NCI-H1092 (cell line): Measurements from ENCODE around the gene ADM5.
"Not testable (repeated sequence)": the region's sequence is repeated elsewhere in the genome, so short reads cannot be mapped to it uniquely, and the experiment has no call there.

Source experiments
- DNase-seq: peaks from one replicate; lab custom pipeline; 2025; lab: John Stamatoyannopoulos, UW

The ADM5 gene

DNA sequence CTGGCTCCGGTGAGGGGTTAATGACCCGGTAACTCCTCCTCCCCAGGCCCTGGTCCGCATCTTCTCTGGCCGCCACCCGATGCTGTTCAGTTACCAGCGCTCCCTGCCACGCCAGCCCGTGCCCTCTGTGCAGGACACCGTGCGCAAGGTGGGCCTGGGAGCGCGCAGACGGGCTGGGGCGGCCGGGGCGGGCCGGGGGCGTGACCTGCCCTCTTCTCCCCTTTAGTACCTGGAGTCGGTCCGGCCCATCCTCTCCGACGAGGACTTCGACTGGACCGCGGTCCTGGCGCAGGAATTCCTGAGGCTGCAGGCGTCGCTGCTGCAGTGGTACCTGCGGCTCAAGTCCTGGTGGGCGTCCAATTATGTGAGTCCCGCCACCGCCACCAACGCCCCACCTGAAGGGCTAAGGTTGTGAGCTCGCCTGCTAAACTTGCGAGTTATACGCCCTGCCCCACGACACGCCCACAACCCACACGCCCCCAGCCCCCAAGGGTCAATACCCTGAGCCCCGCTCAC lies 11.9 kb downstream of the ADM5 start:
- DNase-seq = no peak

DNA sequence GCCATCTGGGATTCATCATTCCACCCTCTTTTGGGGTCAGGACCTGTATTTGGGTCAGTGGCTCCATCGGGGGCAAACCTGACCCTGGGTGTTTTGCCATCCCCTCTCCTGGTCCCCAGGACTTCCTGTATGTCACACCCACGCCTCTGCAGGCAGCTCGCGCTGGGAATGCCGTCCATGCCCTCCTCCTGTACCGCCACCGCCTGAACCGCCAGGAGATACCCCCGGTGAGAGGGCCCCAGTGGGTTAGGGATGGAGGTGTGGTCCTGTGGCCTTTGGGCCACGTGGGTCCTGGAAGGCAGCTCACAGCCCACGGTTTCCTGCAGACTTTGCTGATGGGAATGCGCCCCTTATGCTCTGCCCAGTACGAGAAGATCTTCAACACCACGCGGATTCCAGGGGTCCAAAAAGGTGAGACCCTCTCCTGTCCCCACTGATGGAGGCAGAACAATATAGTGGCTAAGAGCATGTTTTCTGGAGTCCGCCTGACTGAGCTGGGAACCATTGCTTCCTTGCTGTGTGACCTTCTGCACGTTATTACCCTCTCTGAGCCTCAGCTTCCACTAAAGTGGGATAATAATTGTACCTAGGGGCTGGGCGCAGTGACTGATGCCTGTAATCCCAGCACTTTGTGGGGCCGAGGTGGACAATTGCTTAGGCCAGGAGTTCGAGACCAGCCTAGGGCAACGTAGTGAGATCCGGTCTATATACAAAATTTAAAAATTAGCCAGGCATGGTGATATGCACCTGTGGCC lies 15.7 kb downstream of the ADM5 start:
- DNase-seq = no peak

DNA sequence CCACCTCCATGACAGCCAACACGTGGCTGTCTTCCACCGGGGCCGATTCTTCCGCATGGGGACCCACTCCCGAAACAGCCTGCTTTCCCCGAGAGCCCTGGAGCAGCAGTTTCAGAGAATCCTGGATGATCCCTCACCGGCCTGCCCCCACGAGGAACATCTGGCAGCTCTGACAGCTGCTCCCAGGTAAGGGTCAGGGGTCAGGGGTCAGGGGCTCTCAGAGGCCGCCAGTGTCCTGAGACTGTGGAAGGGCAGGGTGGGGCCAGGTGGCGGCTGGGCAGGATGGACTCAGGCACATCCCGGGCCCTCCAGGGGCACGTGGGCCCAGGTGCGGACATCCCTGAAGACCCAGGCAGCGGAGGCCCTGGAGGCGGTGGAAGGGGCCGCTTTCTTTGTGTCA lies 16.5 kb downstream of the ADM5 start:
- DNase-seq = no peak

DNA sequence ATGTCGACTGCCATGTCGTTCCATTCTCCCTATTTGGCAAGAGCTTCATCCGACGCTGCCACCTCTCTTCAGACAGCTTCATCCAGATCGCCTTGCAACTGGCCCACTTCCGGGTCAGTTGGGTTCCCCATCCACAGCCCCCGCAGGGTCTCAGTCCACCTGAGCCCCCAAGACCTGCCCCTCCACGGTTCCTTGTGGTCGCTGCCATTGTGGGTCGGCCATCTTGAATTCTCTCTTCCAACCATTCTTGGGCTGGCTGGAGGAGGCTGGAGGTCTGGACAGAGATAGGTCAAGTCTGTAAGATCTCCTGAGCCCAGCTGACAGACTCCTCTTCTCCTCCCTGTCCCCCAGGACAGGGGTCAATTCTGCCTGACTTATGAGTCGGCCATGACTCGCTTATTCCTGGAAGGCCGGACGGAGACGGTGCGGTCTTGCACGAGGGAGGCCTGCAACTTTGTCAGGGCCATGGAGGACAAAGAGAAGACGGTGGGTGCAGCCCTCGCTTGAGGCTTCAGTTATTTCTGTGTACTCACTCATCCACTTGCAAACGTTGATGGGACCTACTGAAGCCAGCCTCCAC lies 21.1 kb downstream of the ADM5 start:
- DNase-seq = no peak

DNA sequence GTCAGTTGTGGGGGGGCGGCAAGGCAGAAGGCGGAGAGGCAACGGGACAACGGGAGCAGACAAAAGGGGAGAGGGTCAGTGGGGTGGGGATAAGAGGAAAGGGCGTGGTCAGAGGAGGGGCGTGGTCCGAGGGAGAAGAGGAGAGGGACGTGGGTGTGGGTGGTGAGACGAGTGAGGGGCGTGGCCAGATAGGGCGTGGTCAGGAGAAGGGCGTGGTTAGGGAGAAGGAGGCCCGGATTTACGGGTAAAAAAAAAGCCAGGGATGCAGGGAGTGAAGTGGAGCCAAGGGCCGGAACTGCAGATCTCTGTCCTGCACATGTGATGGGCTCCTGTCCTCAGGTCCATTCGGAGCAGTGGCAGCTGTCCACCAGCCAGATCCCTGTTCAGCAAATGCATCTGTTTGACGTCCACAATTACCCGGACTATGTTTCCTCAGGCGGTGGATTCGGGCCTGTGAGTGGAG lies 23.0 kb downstream of the ADM5 start:
- no peak for DNase-seq

DNA sequence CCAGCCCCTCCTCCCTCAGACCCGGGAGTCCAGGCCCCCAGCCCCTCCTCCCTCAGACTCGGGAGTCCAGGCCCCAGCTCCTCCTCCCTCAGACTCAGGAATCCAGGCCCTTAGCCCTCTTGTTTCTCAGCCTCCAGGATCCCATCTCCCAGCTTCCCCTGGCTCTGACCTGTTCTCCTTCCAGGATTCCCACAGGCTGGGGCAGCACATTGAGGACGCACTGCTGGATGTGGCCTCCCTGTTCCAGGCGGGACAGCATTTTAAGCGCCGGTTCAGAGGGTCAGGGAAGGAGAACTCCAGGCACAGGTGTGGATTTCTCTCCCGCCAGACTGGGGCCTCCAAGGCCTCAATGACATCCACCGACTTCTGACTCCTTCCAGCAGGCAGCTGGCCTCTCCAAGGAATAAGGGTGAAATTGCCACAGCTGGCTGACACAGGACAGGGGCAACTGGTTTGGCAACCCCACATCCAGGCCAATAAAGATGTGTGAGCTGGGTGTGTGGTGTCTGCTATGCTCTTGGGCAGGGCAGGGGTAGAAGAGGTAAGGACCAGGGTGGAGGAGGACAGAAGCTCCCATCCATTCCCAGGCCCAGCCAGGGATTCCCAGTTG lies 23.9 kb downstream of the ADM5 start:
- DNase-seq = no peak

DNA sequence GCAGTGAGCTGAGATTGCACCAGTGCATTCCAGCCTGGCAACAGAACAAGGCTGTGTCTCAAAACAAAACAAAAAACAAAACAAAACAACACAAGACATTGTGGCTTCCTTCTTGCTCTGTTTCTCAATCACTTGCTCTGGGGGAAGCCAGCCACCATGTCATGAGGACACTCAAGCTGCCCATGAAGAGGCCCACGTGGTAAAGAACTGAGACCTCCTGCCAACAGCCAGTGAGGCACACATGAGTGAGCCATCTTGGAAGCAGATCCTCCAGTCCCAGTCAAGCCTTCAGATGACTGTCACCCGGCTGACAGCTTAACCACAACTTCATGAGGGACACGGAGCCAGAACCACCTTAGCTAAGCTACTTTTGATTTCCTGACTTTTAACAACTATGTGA lies 26.8 kb downstream of the ADM5 start:
- no peak for DNase-seq

DNA sequence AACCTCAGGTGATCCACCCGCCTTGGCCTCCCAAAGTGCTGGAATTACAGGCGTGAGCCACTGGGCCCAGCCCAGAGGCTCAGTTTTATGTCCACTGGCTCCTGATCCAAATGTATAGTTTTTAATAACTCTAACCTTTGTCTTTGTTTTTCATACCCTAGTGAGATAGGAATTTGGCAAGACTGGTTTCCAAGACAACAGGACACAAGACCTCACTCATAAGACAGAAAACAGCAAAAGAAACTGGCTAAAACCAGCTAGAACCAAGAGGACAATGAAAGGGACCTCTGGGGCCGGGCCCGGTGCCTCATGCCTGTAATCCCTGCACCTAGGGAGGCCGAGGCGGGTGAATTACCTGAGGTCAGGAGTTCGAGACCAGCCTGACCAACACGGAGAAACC lies 29.1 kb downstream of the ADM5 start:
- no peak for DNase-seq

DNA sequence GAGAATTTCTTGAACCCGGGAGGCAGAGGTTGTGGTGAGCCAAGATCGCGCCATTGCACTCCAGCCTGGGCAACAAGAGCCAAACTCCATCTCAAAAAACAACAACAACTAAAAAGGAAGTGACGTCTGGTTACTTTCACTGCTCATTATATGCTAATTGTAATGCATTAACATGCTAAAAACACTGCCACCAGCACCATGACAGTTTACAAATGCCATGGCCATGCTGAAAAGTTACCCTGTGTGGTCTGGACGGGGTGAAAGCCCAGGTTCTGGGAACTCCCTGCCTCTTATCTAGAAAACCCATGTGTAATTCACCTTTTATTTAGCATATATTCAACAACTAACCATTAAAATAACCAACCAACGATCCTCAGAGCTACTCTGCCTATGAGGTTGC lies 29.6 kb downstream of the ADM5 start:
- no peak for DNase-seq

DNA sequence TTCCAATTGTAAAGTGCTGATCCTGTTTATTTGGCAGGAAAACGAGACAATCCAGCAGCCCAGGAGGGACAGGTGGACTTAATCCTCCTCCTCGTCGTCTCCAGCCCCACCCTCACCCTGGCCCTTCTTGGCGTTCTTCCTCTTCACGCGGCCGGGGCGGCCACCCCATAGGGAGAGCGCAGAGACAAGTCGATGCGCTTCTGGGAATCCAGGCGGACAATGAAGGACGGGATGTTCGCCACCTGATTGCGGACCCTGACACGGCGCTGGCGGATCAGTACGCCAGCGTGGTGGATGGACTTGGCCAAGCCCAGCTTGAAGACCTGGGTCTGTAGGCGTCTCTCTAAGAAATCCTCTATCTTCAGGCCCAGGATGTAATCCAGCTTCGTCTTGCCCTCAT lies 30.0 kb downstream of the ADM5 start:
- not testable (repeated sequence) for DNase-seq

DNA sequence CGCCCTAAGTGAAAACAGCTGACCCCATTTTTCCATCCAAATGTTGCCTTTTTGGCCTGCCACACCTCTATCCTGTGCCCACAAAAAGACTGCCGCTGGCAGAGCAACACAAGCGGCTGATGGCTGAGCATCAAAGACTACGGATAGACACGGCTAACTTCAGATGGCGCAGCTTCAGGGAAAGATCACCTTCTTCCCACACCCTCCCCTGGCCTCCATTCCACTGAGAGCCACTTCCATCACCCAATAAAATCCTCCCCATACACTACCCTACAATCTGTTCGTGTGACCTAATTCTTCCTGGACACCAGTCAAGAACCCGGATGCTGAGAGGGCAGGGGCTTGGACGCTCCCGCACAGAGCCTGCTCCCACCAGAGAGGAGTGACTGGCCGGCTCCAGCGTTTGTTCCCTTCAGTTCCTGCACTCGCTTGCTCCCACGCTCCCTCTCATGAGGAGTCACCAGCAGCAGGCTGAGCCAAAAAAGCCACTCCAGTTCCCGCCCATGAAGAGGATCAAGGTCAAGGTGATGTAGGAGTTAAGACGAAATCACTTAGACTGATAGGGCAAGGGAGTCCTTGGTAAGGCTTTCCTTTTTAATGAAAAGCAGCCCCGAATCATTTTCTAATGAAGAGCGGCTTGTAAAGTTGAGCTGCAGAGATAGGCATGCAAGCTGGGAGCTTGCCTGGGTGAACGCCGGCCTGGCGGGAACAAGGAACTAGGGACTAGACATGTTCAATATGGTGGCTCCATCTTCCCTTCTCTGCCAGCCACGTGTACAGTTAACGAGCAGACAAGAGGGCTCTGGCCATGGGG lies 38.0 kb downstream of the ADM5 start:
- DNase-seq = no peak

DNA sequence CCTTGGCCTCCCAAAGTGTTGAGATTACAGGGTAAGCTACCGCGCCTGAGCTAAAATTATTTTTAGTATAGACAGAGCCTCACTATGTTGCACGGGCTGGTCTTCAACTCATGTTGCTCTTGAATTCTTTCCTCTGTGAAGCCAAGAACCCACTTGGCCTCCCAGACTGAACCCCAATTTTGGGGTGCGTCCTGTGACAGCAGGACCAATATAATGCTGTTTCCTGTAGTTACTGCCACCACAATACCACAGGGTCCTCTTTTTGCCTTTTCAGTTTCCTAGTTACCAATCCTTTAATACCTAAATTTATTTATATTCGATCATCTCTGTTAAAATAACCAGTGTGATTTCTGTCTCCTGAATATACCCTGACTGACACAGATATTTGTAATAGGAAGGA lies 40.8 kb downstream of the ADM5 start:
- no peak for DNase-seq

DNA sequence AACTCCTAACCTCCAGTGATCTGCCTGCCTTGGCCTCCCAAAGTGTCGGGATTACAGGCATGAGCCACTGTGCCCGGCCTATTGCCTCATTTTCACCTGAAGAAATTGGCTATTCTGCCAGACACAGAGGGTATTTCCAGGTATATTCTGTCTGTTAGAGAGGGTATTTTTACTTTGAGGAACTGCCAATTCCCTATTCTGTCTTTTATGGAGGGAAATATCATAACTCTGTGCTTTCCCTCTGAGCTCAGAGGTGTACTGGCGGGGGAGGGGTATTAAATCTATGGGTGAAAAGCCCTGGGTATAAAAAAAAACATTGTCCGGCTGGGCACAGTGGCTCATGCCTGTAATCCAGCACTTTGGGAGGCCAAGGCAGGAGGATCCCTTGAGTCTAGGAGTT lies 48.9 kb downstream of the ADM5 start:
- DNase-seq = no peak

DNA sequence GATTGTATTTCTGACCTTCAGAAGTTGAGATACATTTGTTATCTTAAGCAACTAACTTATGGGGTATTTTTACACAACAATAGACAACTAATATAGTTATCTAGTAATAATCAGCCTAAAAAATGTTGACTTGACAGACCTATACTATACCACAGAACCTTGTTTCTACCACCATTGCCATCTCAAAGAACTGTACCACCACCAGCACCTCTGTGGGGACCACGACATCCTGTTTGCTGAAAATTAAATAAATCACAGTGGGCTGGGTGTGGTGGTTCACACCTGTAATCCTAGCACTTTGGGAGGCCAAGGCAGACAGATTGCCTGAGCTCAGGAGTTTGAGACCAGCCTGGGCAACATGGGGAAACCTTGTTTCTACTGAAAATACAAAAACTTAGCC lies 49.7 kb downstream of the ADM5 start:
- DNase-seq = no peak

DNA sequence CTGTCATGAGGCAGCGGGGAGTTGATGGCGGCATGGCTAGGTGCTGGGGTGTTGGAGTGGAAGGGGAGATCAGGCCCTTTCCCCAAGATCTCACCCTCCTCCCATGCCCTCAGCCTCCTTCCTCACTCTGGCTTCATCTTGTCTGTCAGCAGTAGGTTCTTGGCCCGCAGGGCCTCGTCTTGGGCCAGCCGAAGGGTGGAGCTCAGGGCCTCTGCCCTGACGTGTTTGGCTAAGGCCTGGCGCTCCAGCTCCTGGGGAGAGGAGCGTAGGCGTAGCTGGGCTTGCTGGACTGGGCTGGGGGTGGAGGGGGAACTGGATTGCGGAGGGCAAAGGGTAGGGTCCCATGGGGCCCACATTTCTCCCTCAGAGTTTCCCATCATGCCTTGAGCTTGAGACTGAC lies 50.5 kb downstream of the ADM5 start:
- DNase-seq = no peak
